Upper lobe of left lung (tissue), 4 donors: ENCODE measurements around the gene RETSAT.

Experiments used
- CTCF ChIP-seq, 6 experiments: fragments of 450-650 bp in 4 of 6; fragments of 200-600 bp in 2 of 6; sonication (generic) in 2 of 6; IDR thresholded peaks; one replicate each; pipeline ENCODE4 v1.5.1; 2016 to 2019; ENCODE audit warnings: antibody characterized with exemption in 6 of 6
- EP300 ChIP-seq, 4 donors: sonication (generic); formaldehyde crosslinking; IDR thresholded peaks; one replicate each; pipeline ENCODE4 v1.5.1; 2017; ENCODE audit warnings: antibody characterized with exemption in 4 of 4, control low read depth in 2 of 4
- POLR2A ChIP-seq, 4 donors: fragments of 450-650 bp; IDR thresholded peaks; one replicate each; pipeline ENCODE4 v1.5.1; 2016 to 2017; ENCODE audit warnings: antibody characterized with exemption in 4 of 4, mild to moderate bottlenecking in 2 of 4
- POLR2AphosphoS5 ChIP-seq, 2 donors: sonication (generic); formaldehyde crosslinking; IDR thresholded peaks; one replicate each; pipeline ENCODE4 v1.5.1; 2017; ENCODE audit warnings: antibody characterized with exemption in 2 of 2

DNA sequence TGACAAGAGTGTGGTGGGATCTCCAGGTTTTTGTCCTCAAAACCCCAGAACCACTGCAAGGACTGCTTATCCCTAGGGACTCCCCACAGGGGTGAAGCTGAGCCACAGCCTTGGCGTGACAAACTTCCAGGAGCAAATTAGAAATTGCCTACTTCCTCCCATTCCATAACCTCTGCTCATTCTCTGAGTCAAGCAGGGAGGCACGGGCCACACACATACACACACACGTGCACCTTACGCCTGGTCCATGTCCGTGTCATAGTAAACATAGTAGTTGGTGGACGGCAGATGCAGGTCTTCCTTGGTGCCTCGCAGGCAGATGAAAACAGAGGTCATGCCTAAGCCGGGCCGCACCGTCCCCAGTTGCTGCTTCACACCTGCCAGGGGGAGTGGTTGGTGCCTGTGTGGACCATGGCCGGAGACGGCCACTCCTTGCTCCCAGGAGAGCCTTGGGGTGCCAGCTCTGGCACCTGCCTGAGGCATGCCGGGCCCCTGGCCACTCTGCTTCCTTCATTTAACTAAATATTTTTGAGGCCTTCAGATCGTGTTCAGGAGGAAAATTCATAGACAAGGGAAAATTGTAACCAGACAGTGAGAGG, 9.9 kb downstream of the RETSAT start:
- TF ChIP-seq CTCF (IDR thresholded peaks at IDR 0.05) (no peak), POLR2AphosphoS5 (IDR thresholded peaks at IDR 0.05) (no peak), POLR2A (IDR thresholded peaks at IDR 0.05) (no peak), EP300 (IDR thresholded peaks at IDR 0.05) (no peak)
